GM06990 (cell line): ENCODE data around the gene SRPX.

Experiments
- DNase-seq: peaks from one replicate; pipeline ENCODE4 v3.0.0-alpha.2; 2011; ENCODE audit not compliant: insufficient read length; ENCODE audit errors: extremely low read depth
- H3K27me3 ChIP-seq: replicated peaks from 2 replicates; pipeline ENCODE4 v1.6.0; 2011; ENCODE audit warnings: low read length; ENCODE audit not compliant: control insufficient read depth, insufficient read depth
- H3K36me3 ChIP-seq: 2 replicates; pipeline ENCODE4 v1.5.1; 2011; ENCODE audit warnings: low read length; ENCODE audit not compliant: control insufficient read depth, insufficient read depth
- H3K4me3 ChIP-seq: replicated peaks from 2 replicates; pipeline ENCODE4 v1.5.1; 2011; ENCODE audit warnings: low read depth, mild to moderate bottlenecking, control low read depth, low read length
- CTCF ChIP-seq: IDR thresholded peaks from 2 replicates; pipeline ENCODE4 v1.5.1; 2011; ENCODE audit warnings: low read length, control low read depth, mild to moderate bottlenecking, inconsistent platforms; ENCODE audit not compliant: insufficient read depth, poor library complexity, severe bottlenecking

The SRPX gene

GRCh38 chrX:38220415-38221390 lies at the start of gene SRPX:
Gene SRPX (minus strand): TSS chrX:38220871. CDS start chrX:38220792, 79 bp downstream.
- Histone ChIP-seq H3K36me3 (no peaks in the 10 kb centered on the region), H3K4me3 (peak within 1 kb of the TSS; percentile 39), H3K27me3 (no peaks in the 10 kb centered on the region)
- peak; percentile 5 for DNase-seq
- TF ChIP-seq CTCF = no peak

GRCh38 chrX:38268011-38268410 lies 47.3 kb upstream of the SRPX start:
- no peak for TF ChIP-seq CTCF
- H3K36me3 ChIP-seq = no peaks in the 10 kb centered on the region
- H3K27me3 ChIP-seq = no peaks in the 10 kb centered on the region
- DNase-seq = no peak
- H3K4me3 ChIP-seq = no peak overlapping the region

- Histone ChIP-seq H3K27me3 (no peaks in the 10 kb centered on the region), H3K36me3 (no peaks in the 10 kb centered on the region), H3K4me3 (no peak overlapping the region)
- TF ChIP-seq CTCF = no peak
- DNase-seq = no peak
These were observed 42.3 kb upstream of the SRPX start for GRCh38 chrX:38262715-38263620.

GRCh38 chrX:38260231-38260630 lies 39.6 kb upstream of the SRPX start:
- Histone ChIP-seq H3K4me3 (no peak overlapping the region), H3K27me3 (no peaks in the 10 kb centered on the region), H3K36me3 (no peaks in the 10 kb centered on the region)
- TF ChIP-seq CTCF = peak; percentile 64
- no peak for DNase-seq

GRCh38 chrX:38256019-38256418 lies 35.3 kb upstream of the SRPX start:
- Histone ChIP-seq H3K27me3 (no peaks in the 10 kb centered on the region), H3K36me3 (no peaks in the 10 kb centered on the region), H3K4me3 (no peak overlapping the region)
- no peak for TF ChIP-seq CTCF
- no peak for DNase-seq
